ELF-1 (cell line): Measurements from ENCODE around the gene HEYL.

Experiments used
- DNase-seq: peaks from one replicate; pipeline ENCODE4 v3.0.0-alpha.2; 2016; ENCODE audit warnings: low read depth, low spot score

Gene HEYL

GRCh38 chr1:39666772-39667171, 27.3 kb upstream of the HEYL start:
- no peak for DNase-seq

- DNase-seq, result no peak
Measured at GRCh38 chr1:39663559-39663958, 24.1 kb upstream of the HEYL start.

GRCh38 chr1:39662861-39663260, 23.4 kb upstream of the HEYL start:
- no peak for DNase-seq

- DNase-seq, result no peak
Measured at GRCh38 chr1:39659538-39659937, 20.1 kb upstream of the HEYL start.

- DNase-seq, result no peak
Measured at GRCh38 chr1:39659110-39659509, 19.7 kb upstream of the HEYL start.

GRCh38 chr1:39657923-39658485, 18.6 kb upstream of the HEYL start:
- peak; percentile 86 for DNase-seq

GRCh38 chr1:39657402-39657801, 18.0 kb upstream of the HEYL start:
- DNase-seq, result no peak

- no peak for DNase-seq
Measured at GRCh38 chr1:39656391-39656790, 16.9 kb upstream of the HEYL start.

- DNase-seq, result no peak
Measured at GRCh38 chr1:39655578-39656268, 16.3 kb upstream of the HEYL start.

- no peak for DNase-seq
Measured at GRCh38 chr1:39654291-39654690, 14.8 kb upstream of the HEYL start.

GRCh38 chr1:39653546-39654031, 14.1 kb upstream of the HEYL start:
- peak; percentile 75 for DNase-seq

- DNase-seq, result no peak
Measured at GRCh38 chr1:39652554-39652953, 13.1 kb upstream of the HEYL start.

- no peak for DNase-seq
Measured at GRCh38 chr1:39652105-39652504, 12.7 kb upstream of the HEYL start.

GRCh38 chr1:39650431-39650830, 11.0 kb upstream of the HEYL start:
- DNase-seq, result no peak

- DNase-seq, result no peak
Measured at GRCh38 chr1:39649636-39650185, 10.3 kb upstream of the HEYL start.

- no peak for DNase-seq
Measured at GRCh38 chr1:39648496-39648895, 9.1 kb upstream of the HEYL start.

GRCh38 chr1:39647247-39647646, 7.8 kb upstream of the HEYL start:
- no peak for DNase-seq

- DNase-seq, result peak; percentile 82
Measured at GRCh38 chr1:39646232-39647081, 7.0 kb upstream of the HEYL start.

- DNase-seq, result no peak
Measured at GRCh38 chr1:39645411-39646043, 6.1 kb upstream of the HEYL start.

- no peak for DNase-seq
Measured at GRCh38 chr1:39643705-39644104, 4.3 kb upstream of the HEYL start.

- DNase-seq, result no peak
Measured at GRCh38 chr1:39642796-39643195, 3.4 kb upstream of the HEYL start.

- no peak for DNase-seq
Measured at GRCh38 chr1:39640861-39641260, 1.4 kb upstream of the HEYL start.
